Measurements from ENCODE around the gene TMEM221.

TMEM221 gene

DNA sequence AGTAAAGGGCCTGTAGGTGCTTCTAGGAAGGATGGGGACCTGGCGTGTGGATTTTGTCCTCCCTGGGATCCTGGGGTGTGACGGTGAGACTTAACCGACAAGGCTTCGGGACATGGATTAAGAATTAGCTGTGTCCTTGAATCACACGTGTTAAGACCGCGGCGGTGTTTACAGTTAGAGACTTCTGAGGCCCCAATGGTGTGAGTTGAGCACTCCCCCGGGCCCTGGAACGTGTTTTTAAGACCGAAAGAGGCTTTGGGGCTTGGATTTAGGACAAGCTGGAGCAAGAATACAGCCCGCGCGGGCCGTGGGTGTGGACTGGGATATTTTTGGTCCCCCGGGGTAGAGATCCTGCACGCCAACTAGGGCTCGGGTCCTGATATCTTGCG lies 20.6 kb upstream of the TMEM221 start:
- in situ Hi-C loops (cut with HindIII; ENCODE audit: low pct_unique_long_range_greater_than_20kb, low sequenced_read_pairs) = no loop called here
- TF ChIP-seq JUND (IDR thresholded peaks at IDR 0.05; ENCODE audit: low read depth) = no peak
- DNase-seq (ENCODE audit: low read depth in 1 of 2, low spot score in 1 of 2) = no peak

- DNase-seq (ENCODE audit: low read depth in 1 of 2, low spot score in 1 of 2) = peak in 1 of 2 experiments; percentile 80
- in situ Hi-C loops (cut with HindIII; ENCODE audit: low pct_unique_long_range_greater_than_20kb, low sequenced_read_pairs) = no loop called here
- no peak for TF ChIP-seq JUND (IDR thresholded peaks at IDR 0.05; ENCODE audit: low read depth)
Observed at GRCh38 chr19:17468302-17469091, 20.0 kb upstream of the TMEM221 start.

DNA sequence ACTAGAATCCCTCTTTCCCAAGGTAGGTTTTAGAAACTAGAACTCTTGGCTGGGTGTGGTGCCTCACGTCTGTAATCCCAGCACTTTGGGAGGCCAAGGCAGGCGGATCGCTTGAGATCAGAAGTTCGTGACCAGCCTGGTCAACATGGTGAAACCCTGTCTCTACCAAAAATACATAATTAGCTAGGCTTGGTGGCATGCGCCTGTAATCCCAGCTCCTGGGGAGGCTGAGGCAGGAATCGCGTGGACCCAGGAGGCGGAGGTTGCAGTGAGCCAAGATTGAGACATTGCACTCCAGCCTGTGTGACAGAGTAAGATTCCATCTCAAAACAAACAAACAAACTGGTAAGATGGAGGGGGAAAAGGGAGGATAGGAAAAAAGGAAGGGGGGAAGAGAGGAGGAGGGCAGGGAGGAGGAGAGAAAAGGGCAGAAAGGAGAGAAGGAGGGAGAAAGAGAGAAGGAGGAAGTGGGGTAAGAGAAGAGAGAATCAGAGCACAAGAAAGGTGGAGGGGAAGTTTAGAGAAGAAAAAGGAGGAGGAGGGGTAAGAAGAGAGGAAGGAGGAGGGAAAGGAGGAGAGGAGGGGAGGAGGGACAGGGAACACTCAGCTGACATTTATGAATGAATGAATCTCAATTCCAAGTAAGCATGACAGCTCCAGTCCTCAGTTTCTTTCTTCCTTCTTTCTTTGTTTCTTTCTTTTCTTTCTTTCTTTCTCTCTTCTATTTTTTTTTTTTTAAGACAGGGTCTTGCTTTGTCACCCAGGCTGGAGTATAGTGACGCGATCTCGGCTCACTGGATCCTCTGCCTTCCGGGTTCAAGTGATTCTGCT lies 19.2 kb upstream of the TMEM221 start:
- TF ChIP-seq JUND (IDR thresholded peaks at IDR 0.05; ENCODE audit: low read depth) = no peak
- in situ Hi-C loops (cut with HindIII; ENCODE audit: low pct_unique_long_range_greater_than_20kb, low sequenced_read_pairs) = no loop called here
- peak in 1 of 2 experiments; percentile 59 for DNase-seq (ENCODE audit: low read depth in 1 of 2, low spot score in 1 of 2)

DNA sequence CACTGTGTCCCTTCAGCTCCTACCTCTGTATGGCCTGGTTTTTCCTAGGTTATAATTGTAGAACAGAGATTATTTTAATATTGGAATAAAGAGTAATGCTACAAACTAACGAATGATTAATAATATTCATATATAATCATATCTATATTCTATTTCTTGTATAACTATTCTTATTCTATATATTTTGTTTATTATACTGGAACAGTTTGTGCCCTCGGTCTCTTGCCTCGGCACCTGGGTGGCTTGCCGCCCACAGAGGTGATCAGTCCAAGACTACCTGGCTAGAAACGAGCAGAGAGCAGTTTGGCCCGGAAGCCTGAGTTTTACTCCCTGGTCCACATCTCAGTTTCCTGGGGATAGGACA lies 18.0 kb upstream of the TMEM221 start:
- no peak for TF ChIP-seq JUND (IDR thresholded peaks at IDR 0.05; ENCODE audit: low read depth)
- in situ Hi-C loops (cut with HindIII; ENCODE audit: low pct_unique_long_range_greater_than_20kb, low sequenced_read_pairs) = no loop called here
- DNase-seq (ENCODE audit: low read depth in 1 of 2, low spot score in 1 of 2) = no peak

- in situ Hi-C loops (cut with HindIII; ENCODE audit: low pct_unique_long_range_greater_than_20kb, low sequenced_read_pairs) = no loop called here
- no peak for DNase-seq (ENCODE audit: low read depth in 1 of 2, low spot score in 1 of 2)
- TF ChIP-seq JUND (IDR thresholded peaks at IDR 0.05; ENCODE audit: low read depth) = no peak
Observed at GRCh38 chr19:17460372-17461230, 12.1 kb upstream of the TMEM221 start, which contains the start of gene NXNL1. Gene NXNL1, minus strand, starts transcription at chr19:17460926. Its CDS starts 57 bp downstream, at chr19:17460869.

- no peak for DNase-seq (ENCODE audit: low read depth in 1 of 2, low spot score in 1 of 2)
- in situ Hi-C loops (cut with HindIII; ENCODE audit: low pct_unique_long_range_greater_than_20kb, low sequenced_read_pairs) = no loop called here
- no peak for TF ChIP-seq JUND (IDR thresholded peaks at IDR 0.05; ENCODE audit: low read depth)
Observed at GRCh38 chr19:17458970-17459369, 10.5 kb upstream of the TMEM221 start.

DNA sequence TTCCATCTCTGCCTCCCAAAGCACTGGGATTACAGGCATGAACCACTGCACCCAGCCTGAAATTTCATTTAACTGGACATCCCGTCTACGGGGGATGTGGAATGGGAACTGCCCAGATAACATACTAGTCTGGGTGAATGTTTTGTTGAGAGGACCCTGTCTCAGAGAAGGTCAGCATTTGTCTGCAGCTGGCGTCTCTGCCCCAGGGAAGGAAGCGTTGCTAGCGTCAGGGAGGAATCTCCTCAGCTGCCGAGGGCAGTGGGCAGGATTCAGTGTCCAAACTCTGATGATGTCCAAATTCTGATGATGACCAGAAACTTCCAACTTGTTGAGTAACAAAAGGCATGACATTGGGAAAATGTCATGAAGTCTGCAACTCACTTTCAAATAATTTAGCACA lies 9.1 kb upstream of the TMEM221 start:
- in situ Hi-C loops (cut with HindIII; ENCODE audit: low pct_unique_long_range_greater_than_20kb, low sequenced_read_pairs) = no loop called here
- TF ChIP-seq JUND (IDR thresholded peaks at IDR 0.05; ENCODE audit: low read depth) = no peak
- DNase-seq (ENCODE audit: low read depth in 1 of 2, low spot score in 1 of 2) = no peak

- in situ Hi-C loops (cut with HindIII; ENCODE audit: low pct_unique_long_range_greater_than_20kb, low sequenced_read_pairs) = no loop called here
- DNase-seq (ENCODE audit: low read depth in 1 of 2, low spot score in 1 of 2) = no peak
- no peak for TF ChIP-seq JUND (IDR thresholded peaks at IDR 0.05; ENCODE audit: low read depth)
Observed at GRCh38 chr19:17456127-17456526, 7.7 kb upstream of the TMEM221 start.

- in situ Hi-C loops (cut with HindIII; ENCODE audit: low pct_unique_long_range_greater_than_20kb, low sequenced_read_pairs) = no loop called here
- no peak for DNase-seq (ENCODE audit: low read depth in 1 of 2, low spot score in 1 of 2)
- TF ChIP-seq JUND (IDR thresholded peaks at IDR 0.05; ENCODE audit: low read depth) = no peak
Observed at GRCh38 chr19:17455308-17456123, 7.0 kb upstream of the TMEM221 start.

DNA sequence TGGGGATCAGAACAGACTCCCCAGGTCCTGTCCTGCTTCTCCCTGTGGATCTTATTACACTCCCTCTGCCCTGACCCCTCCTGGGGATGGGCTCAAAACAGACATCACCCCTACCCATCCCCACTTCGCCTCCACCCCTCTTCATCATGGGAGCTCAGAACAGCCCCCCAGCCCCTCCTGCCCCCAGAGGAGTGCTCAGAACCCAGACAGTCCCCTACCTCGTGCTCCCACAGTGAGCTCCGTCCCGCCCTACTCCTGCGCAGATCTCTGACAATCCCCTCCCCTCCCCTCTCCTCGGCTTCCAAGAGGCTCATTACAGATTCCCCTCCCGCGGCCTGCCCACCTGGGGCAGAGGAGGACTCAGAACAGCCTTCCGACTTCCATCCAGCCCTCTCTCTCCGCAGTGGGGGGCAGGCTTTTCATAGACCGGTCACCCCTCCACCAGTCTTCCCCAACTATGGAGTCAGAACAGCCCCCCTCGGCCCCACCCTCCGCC lies 6.2 kb upstream of the TMEM221 start:
- no peak for TF ChIP-seq JUND (IDR thresholded peaks at IDR 0.05; ENCODE audit: low read depth)
- in situ Hi-C loops (cut with HindIII; ENCODE audit: low pct_unique_long_range_greater_than_20kb, low sequenced_read_pairs) = no loop called here
- no peak for DNase-seq (ENCODE audit: low read depth in 1 of 2, low spot score in 1 of 2)

GRCh38 chr19:17451820-17452219 lies 3.4 kb upstream of the TMEM221 start:
- in situ Hi-C loops (cut with HindIII; ENCODE audit: low pct_unique_long_range_greater_than_20kb, low sequenced_read_pairs) = no loop called here
- no peak for TF ChIP-seq JUND (IDR thresholded peaks at IDR 0.05; ENCODE audit: low read depth)
- no peak for DNase-seq (ENCODE audit: low read depth in 1 of 2, low spot score in 1 of 2)

All from T47D (cell line).